ENCODE measurements around the gene GBX1.

GBX1 gene

DNA sequence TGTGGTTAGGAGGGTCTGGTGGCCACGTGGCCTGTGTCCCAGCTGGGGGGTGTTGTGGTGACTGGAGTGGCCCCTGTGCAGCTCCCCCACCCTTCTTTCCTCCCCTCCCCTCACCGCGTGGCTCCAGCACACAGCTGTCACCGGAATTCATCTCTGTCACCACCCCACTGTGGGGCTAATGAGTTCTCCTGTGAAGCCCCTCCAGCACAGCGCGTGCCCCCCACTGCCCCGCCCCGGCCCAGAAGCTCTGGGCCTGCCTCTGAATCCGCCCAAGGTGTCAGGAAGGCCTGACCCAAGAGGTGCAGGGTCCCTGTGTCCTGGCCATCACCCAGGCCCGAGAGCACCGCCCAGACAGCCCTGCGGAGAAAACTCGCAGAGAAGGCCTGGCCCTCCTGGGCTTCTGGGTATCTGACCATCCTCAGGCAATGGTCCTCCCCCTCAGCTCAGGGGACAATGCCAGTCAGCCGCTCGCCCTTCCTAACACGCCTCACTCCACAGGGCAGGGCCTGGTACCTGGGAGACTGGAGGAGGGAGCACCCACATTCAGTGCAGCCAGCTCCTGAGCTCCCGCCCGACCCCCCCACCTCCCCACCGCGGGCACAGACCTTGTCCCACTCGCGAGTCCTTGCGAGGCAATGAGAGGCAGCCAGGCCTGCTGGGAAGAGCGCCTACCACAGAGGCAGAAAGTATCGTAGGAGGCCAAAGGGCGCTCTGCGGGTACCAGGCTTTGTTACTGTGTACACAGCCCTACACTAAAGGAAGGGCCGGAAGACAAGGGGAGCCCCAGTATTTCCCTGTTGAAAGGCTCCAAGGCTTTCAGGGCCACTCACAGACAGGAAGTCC, 38.2 kb downstream of the GBX1 start:
- FAIRE-seq: no peak

GRCh38 chr7:151128716-151129115, 38.8 kb downstream of the GBX1 start:
- DNase-seq (ENCODE audit: low spot score): no peak
- no peak for FAIRE-seq

More for the DNA sequence above, 38.2 kb downstream of the GBX1 start:
- no peak for DNase-seq (ENCODE audit: low spot score)

DNA sequence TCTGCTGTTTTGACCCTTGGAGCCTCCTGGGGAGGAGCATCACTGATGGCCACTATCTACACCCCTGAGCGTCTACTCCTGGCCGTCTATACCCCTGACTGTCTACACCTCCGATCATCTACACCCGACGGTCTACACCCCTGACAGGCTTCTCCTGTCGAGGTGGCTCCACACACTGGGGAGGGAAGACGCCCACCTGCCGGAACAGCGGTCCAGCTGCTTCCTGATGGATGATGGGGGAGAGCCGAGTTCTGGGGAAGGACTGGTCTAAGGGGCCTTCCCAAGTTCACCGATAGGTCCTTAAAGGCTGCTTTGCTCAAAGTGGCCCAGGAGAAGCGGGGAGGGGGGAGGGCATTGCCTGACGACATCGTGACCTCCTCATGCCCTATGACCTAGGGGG, 39.4 kb downstream of the GBX1 start:
- DNase-seq (ENCODE audit: low spot score) (no peak), FAIRE-seq (no peak)

DNA sequence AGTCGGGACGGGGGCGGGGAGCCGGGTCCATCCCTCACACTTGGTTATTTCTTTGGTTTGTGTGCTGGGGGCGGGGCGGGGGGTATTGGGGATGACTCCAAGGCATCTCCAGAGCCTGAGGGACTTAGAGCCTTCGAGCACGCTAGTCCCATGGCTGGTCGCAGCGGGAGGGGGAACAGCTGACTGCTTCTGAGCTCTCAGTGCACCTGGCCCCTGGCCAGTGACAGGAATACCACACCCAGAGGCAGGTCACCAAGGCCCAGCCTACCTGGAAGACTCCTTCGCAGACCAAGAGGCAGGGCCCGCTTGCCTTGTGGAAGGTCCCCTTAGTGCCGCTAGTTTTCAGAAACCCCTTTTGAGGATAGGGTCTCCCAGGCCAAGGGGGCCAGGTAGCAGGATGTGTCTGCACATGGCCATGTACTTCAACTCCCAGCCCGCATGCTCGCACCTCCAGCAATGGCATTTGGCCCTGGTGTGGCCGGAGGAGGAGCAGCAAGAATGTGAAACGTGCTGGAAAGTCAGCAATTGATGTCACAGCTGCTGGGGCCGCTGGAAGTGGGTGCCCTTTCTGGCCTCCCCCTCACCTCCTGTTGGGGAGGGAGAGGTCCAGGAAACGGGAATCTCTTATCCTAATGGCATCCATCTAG, 40.9 kb downstream of the GBX1 start:
- no peak for DNase-seq (ENCODE audit: low spot score)
- FAIRE-seq: no peak

DNA sequence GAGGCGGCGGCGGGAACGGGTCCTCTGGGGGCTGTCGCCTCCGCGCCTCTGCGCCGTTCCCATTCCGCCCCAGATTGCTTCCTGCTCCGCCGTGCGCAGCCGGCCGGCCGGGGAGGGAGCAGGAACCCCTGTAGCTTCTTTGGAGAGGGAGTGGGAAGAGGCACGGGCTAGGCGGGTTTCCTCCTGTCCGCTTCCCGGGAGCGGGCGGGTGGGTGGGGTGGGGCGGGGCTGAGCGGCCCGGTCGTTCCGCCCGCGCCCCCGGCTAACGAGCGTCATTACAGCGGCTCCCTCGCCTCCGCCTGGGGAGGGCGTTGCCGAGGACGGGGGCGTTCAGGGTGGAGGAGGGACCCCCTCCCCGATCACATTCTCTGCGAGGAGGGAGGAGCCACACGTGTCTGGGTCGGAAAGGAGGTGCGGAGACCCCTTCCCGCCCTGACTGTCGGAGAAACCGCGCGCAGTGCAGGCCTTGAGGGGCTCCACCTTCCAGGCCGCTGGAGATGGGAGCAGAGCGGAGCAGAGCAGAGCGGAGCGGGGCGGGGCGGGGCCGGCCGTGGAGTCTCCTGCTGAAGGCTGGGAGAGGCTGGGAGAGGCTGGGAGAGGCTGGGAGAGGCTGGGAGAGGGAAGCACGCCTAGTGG, 41.5 kb downstream of the GBX1 start:
- DNase-seq (ENCODE audit: low spot score) (no peak), FAIRE-seq (no peak)

- FAIRE-seq (no peak), DNase-seq (ENCODE audit: low spot score) (no peak)
These were observed 42.0 kb downstream of the GBX1 start for GRCh38 chr7:151125470-151125845.

DNA sequence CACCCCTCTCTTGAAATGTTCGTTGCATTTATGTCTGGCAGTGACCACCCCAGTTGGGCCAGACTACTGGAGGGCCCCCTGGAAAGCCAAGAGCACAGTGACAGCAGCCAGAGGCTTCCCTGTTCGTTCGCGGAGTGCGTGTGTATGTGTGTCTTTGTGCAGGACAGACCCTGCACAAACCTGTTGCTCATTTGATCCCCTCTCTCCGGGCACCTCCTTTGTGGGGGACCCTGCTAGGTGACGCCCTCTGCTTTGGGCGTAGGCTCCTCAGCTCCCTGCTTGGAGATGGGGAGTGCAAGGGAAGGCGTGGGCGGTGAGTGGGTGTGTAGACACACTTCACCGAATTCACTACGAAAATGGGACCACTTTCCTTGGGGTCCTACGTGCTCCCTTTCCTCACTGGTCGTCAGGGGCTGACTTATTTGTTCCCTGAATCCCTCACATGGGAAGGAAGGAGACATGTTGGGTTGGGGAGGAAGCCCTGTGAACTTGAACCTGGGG, 42.5 kb downstream of the GBX1 start:
- no peak for FAIRE-seq

GRCh38 chr7:151124481-151124880, 43.0 kb downstream of the GBX1 start:
- FAIRE-seq (no peak), DNase-seq (ENCODE audit: low spot score) (no peak)

More for the DNA sequence above, 42.5 kb downstream of the GBX1 start:
- DNase-seq (ENCODE audit: low spot score): no peak

DNA sequence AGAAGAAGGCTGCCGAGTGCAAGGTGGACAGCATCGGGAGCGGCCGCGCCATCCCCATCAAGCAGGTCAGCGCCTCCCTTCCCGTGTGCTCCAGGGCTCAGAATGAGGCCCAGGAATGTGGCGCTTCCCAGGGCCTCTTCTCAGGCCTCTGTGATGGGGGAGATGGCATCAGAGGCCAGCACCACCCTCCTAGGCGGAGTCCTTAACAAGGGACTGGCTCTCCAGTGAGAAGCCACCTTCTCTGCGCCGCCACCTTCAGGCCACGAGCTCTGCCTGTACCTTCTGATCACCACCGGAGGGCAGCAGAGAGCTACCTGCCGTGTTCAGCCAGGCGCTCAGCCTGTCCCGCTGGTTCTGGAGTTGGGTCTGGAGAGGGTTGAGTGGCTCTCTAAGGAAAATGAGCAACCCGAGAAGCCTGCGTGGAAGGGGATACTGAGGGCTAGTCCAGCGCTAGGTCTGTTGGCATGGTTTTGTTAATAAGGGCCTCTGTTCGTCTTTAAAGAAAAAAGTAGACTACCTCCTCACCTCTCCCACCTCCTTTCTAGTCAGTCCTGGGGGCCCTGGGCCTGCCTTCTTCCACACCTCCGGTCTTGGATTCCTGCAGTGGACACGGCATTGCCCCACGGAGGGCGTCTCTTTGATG, 43.6 kb downstream of the GBX1 start:
- FAIRE-seq: peak; percentile 32
- peak; percentile 83 for DNase-seq (ENCODE audit: low spot score)

- FAIRE-seq (no peak), DNase-seq (ENCODE audit: low spot score) (no peak)
These were observed 44.2 kb downstream of the GBX1 start for GRCh38 chr7:151123158-151123821.

- DNase-seq (ENCODE audit: low spot score) (no peak), FAIRE-seq (no peak)
These were observed 44.7 kb downstream of the GBX1 start for GRCh38 chr7:151122796-151123157.

- DNase-seq (ENCODE audit: low spot score) (no peak), FAIRE-seq (no peak)
These were observed 45.2 kb downstream of the GBX1 start for GRCh38 chr7:151122276-151122675.

GRCh38 chr7:151121380-151122170, 45.9 kb downstream of the GBX1 start:
- no peak for DNase-seq (ENCODE audit: low spot score)
- FAIRE-seq: no peak

GRCh38 chr7:151120896-151121295, 46.6 kb downstream of the GBX1 start:
- DNase-seq (ENCODE audit: low spot score) (no peak), FAIRE-seq (no peak)

GRCh38 chr7:151119902-151120301, 47.6 kb downstream of the GBX1 start:
- no peak for DNase-seq (ENCODE audit: low spot score)
- FAIRE-seq: no peak

DNA sequence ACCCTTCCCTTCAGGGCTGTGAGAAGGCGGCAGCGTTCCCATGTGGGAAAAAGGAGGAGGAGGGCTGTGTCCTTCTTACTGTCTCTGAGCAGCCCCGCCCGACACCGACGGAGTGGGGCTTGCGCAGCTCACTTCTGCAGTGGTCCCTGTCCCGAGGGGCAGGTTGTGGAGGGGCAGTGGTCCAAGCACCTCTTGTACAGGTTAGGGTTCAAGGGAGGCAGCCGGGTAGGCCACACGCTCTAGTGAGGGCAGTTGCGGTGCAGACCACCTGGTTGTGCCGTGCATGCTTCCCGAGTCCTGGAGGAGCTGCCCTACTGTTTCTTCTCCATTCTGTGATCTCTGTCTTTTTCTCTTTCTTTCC, 48.5 kb downstream of the GBX1 start:
- no peak for FAIRE-seq

DNA sequence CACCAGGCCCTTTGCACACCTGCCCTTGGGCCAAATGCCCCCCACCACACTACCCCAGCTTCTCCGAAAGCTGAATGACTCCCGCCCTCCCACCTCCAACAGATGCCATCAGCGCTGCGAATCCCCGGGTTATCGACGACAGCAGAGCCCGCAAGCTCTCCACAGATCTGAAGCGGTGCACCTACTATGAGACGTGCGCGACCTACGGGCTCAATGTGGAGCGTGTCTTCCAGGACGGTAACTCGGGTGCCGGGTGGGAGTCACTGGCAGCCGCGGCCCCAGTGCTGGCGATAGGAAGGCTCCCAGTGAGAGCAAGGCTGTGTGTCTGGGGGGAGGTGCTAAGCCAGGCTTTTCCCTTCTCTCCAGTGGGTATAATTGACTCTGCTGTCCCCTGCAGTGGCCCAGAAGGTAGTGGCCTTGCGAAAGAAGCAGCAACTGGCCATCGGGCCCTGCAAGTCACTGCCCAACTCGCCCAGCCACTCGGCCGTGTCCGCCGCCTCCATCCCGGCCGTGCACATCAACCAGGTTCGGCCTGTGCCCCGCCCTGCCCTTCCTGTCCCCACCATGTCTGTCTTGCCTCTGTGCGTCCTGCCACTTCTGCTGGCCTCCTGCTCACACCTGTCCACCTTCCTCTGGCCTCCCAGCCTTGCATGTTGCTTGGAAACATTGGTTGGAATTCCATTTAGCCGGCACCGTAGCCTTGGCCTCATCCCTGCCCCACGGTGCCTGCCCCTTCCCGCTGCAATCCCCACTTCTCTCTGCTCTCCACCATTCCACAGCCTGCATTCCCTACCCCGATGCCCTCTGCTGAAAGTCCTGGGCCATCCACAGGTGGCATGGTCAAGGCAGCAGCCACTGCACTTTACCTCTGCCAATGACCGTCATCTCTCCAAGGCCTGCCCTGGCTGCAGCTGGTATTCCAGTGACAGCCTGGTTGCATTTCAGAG, 49.1 kb downstream of the GBX1 start:
- FAIRE-seq (no peak), DNase-seq (ENCODE audit: low spot score) (no peak)

More for the DNA sequence above, 48.5 kb downstream of the GBX1 start:
- no peak for DNase-seq (ENCODE audit: low spot score)

GRCh38 chr7:151117565-151117964, 49.9 kb downstream of the GBX1 start:
- no peak for FAIRE-seq
- no peak for DNase-seq (ENCODE audit: low spot score)

Data from RCC 7860 (cell line).